SK-N-MC (cell line): ENCODE measurements around the gene NRDE2.

Experiments used
- EZH2 ChIP-seq: fragments of 200-600 bp; sonication (generic); IDR thresholded peaks from one replicate; pipeline ENCODE4 v1.6.1; 2017; ENCODE audit warnings: antibody characterized with exemption
- FOXP2 ChIP-seq: optimal IDR thresholded peaks from 2 replicates; pipeline ENCODE3; 2011; ENCODE audit warnings: mild to moderate bottlenecking, moderate library complexity; ENCODE audit not compliant: insufficient read depth; ENCODE audit errors: extremely low read length, control extremely low read depth
- POLR2AphosphoS5 ChIP-seq: IDR thresholded peaks from 2 replicates; pipeline ENCODE4 v1.6.1; 2012; ENCODE audit warnings: mild to moderate bottlenecking, low read depth, low read length, borderline replicate concordance

DNA sequence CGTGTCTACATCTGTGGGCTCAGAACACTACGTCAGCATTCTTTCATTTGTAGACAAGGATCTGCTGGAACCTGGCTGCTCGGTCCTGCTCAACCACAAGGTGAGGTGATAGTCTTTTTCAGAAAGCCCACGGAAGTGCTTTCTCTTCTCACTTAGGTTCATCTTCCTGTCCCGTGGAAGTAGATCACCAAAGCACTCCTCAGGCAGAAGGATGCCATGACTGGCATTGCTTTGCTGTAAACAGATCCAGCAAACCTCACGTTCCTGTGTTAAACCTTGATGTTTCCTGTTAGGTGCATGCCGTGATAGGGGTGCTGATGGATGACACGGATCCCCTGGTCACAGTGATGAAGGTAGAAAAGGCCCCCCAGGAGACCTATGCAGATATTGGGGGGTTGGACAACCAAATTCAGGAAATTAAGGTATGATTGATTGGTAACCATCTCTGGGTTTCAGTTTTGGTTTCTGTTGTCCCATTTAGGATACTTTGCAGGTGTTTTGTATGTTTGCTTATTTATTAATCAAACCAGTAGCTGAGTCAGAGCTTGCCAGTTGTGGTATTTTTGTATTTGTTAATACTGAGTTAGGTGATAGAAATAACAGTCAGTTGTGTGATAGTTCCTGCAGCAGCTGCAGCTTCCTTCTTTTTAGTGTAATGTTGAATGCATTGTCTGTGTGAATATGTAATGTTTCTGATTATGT is 67.8 kb downstream of the NRDE2 start:
- TF ChIP-seq POLR2AphosphoS5 (no peak), EZH2 (no peak), FOXP2 (no peak)
